Measurements from ENCODE around the gene MAGEA8. TPM values are rescaled to one million over a fixed set of nuclear protein-coding genes. Genes with fewer than 3 reads are reported as not detected.

MAGEA8 gene
- total RNA-seq, 1 experiment from 2014 or later = not detected

DNA sequence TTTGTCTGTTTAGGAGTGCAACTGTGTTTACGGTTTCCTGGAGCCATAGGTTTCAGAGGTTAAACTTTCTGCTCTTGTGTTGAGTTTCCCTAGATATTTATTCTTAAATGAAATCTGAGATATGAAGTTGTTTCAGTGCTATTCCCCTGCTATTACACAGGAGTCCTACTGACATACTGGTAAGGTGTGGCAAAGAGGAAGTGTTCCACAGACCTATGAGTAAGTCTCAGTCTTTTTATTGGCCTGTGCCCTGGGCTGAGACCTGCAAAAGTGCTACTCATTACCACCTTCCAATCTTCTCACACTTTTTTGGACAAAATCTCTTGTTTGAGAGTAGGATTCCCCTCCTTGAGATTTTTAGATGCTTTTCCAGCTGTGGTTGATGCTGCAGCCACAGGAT, 35.6 kb upstream of the MAGEA8 start:
- Histone ChIP-seq H3K18ac (ENCODE audit: insufficient read length, low read depth, low read length) (no peak overlapping the region), H4K91ac (ENCODE audit: insufficient read length, low read depth, low read length) (no peak overlapping the region), H3K14ac (ENCODE audit: insufficient read depth, low read length) (no peak overlapping the region), H3K9ac (ENCODE audit: extremely low read depth, insufficient read length, low read length) (no peak overlapping the region), H3K56ac (ENCODE audit: insufficient read length, low read depth, low read length) (no peak overlapping the region), H2BK15ac (ENCODE audit: low read depth, low read length) (no peak overlapping the region), H2AFZ (ENCODE audit: low read length) (no peak overlapping the region), H3K23me2 (ENCODE audit: insufficient read length, low read depth, low read length, poor library complexity, severe bottlenecking) (no peaks in the 10 kb centered on the region), H2BK5ac (ENCODE audit: insufficient read length, low read length) (no peak overlapping the region), H3K27me3 (ENCODE audit: insufficient read depth, low read length) (no peaks in the 10 kb centered on the region), H3K9me3 (ENCODE audit: control insufficient read depth, low read depth, low read length) (peaks cover 61% of the 10 kb centered on the region), H4K5ac (ENCODE audit: insufficient read length, low read depth, low read length) (no peak overlapping the region), H2AK5ac (ENCODE audit: insufficient read length, low read length) (no peak overlapping the region), H4K20me1 (ENCODE audit: control insufficient read depth, insufficient read depth, insufficient read length) (no peaks in the 10 kb centered on the region), H3K4ac (ENCODE audit: low read depth, low read length) (no peak overlapping the region), H3K27ac (ENCODE audit: insufficient read length, low read depth, low read length) (no peak overlapping the region), H3K4me1 (ENCODE audit: insufficient read depth, low read length) (no peaks in the 10 kb centered on the region), H3K79me2 (ENCODE audit: insufficient read depth, low read length) (no peaks in the 10 kb centered on the region), H3T11ph (ENCODE audit: low read length) (no peak overlapping the region), H2BK12ac (ENCODE audit: insufficient read length, low read depth, low read length) (no peak overlapping the region), H4K8ac (replicated peaks; ENCODE audit: insufficient read length, low read depth, low read length) (no peak overlapping the region), H3K23ac (ENCODE audit: insufficient read length, low read depth, low read length) (no peak overlapping the region), H2BK120ac (ENCODE audit: low read depth, low read length, poor library complexity, severe bottlenecking) (no peak overlapping the region), H3K4me2 (ENCODE audit: insufficient read depth, insufficient read length, low read length) (no peak overlapping the region), H3K79me1 (ENCODE audit: insufficient read depth, low read depth, low read length, poor library complexity, severe bottlenecking) (no peaks in the 10 kb centered on the region), H2BK20ac (ENCODE audit: low read depth, low read length, poor library complexity, severe bottlenecking) (no peak overlapping the region)
- TF ChIP-seq, protein P1, sequence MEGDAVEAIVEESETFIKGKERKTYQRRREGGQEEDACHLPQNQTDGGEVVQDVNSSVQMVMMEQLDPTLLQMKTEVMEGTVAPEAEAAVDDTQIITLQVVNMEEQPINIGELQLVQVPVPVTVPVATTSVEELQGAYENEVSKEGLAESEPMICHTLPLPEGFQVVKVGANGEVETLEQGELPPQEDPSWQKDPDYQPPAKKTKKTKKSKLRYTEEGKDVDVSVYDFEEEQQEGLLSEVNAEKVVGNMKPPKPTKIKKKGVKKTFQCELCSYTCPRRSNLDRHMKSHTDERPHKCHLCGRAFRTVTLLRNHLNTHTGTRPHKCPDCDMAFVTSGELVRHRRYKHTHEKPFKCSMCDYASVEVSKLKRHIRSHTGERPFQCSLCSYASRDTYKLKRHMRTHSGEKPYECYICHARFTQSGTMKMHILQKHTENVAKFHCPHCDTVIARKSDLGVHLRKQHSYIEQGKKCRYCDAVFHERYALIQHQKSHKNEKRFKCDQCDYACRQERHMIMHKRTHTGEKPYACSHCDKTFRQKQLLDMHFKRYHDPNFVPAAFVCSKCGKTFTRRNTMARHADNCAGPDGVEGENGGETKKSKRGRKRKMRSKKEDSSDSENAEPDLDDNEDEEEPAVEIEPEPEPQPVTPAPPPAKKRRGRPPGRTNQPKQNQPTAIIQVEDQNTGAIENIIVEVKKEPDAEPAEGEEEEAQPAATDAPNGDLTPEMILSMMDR (conservative IDR thresholded peaks at IDR 0.05) = no peak
- Mint-ChIP-seq H3K4me1 (no peaks in the 10 kb centered on the region; a peak in 1 of 4 replicates), H3K9me3 (peaks cover 81 to 89% of the 10 kb centered on the region in 2 experiments), H3K27me3 (ENCODE audit: low read depth) (no peaks in the 10 kb centered on the region; the same call in none of the 2 replicates), H3K36me3 (ENCODE audit: insufficient read depth in 1 of 3, low read depth in 3 of 3) (peaks cover 22 to 34% (median 23%) of the 10 kb centered on the region in 3 experiments), H3K27ac (no peak overlapping the region), H3K4me3 (no peak overlapping the region)
- WGBS (ENCODE audit: extremely low coverage, insufficient read length, low lambda C conversion rate) = no CpG with 5 or more reads among the region's 1 CpG
- DNase-seq = no peak
